Mammary epithelial cell (primary cell): ENCODE data around the gene CEP20.

ENCODE experiments used
- CTCF ChIP-seq, 2 donors: IDR thresholded peaks in 1 of 2; conservative IDR thresholded peaks in 1 of 2; 2 replicates each; pipeline ENCODE4 v1.5.1; 2011 to 2012; ENCODE audit warnings: inconsistent platforms in 2 of 2, low read length in 2 of 2, mild to moderate bottlenecking in 2 of 2, control low read depth in 1 of 2, low read depth in 1 of 2; ENCODE audit not compliant: insufficient read depth in 1 of 2; ENCODE audit errors: extremely low read depth in 1 of 2
- EZH2 ChIP-seq: IDR thresholded peaks from 2 replicates; pipeline ENCODE4 v1.6.1; 2012; ENCODE audit warnings: low read length, inconsistent platforms, borderline replicate concordance

GRCh38 chr16:15886078-15886477, 2.3 kb downstream of the CEP20 start:
- TF ChIP-seq CTCF (conservative IDR thresholded peaks at IDR 0.05 in 1 of 2, IDR thresholded peaks at IDR 0.05 in 1 of 2; ENCODE audit: extremely low read depth in 1 of 2, insufficient read depth in 1 of 2, low read depth in 1 of 2, low read length in 2 of 2) = no peak
- no peak for TF ChIP-seq EZH2
